Mesendoderm (in vitro differentiated cells): ENCODE results near the gene PPP2CA.

Experiments used
- DNase-seq: peaks from one replicate; pipeline ENCODE4 v3.0.0; 2013
- H2AK5ac ChIP-seq: 2 replicates; pipeline ENCODE4 v1.6.1; 2013; ENCODE audit warnings: low read length, inconsistent platforms
- H2BK120ac ChIP-seq: 2 replicates; pipeline ENCODE4 v1.6.1; 2013; ENCODE audit warnings: low read depth, mild to moderate bottlenecking, low read length, moderate library complexity, mixed read lengths
- H2BK15ac ChIP-seq: replicated peaks from 2 replicates; pipeline ENCODE4 v1.6.1; 2013; ENCODE audit warnings: low read depth, mild to moderate bottlenecking, moderate library complexity
- H2BK5ac ChIP-seq: 2 replicates; pipeline ENCODE4 v1.6.1; 2013; ENCODE audit warnings: low read length, inconsistent platforms
- H3K18ac ChIP-seq: 2 replicates; pipeline ENCODE4 v1.6.1; 2013; ENCODE audit warnings: mild to moderate bottlenecking, low read length, mixed read lengths
- H3K23ac ChIP-seq: one replicate; pipeline ENCODE4 v1.6.1; 2013; ENCODE audit warnings: low read length
- H3K27ac ChIP-seq: 2 replicates; pipeline ENCODE4 v1.5.1; 2013; ENCODE audit warnings: low read depth, mild to moderate bottlenecking, inconsistent platforms, low read length, moderate library complexity
- H3K27me3 ChIP-seq: 2 replicates; pipeline ENCODE4 v1.6.1; 2013; ENCODE audit warnings: low read length, control low read depth, mild to moderate bottlenecking, inconsistent platforms; ENCODE audit not compliant: insufficient read depth, poor library complexity
- H3K36me3 ChIP-seq: 2 replicates; pipeline ENCODE4 v1.6.1; 2013; ENCODE audit warnings: low read length, inconsistent platforms; ENCODE audit not compliant: control insufficient read depth, insufficient read depth
- H3K4ac ChIP-seq: one replicate; pipeline ENCODE4 v1.6.1; 2013; ENCODE audit warnings: low read depth, mild to moderate bottlenecking, low read length, moderate library complexity
- H3K4me1 ChIP-seq: 2 replicates; pipeline ENCODE4 v1.6.1; 2013; ENCODE audit warnings: low read depth, low read length, inconsistent platforms; ENCODE audit not compliant: control insufficient read depth
- H3K4me2 ChIP-seq: 2 replicates; pipeline ENCODE4 v1.6.1; 2013; ENCODE audit warnings: low read length
- H3K4me3 ChIP-seq: 2 replicates; pipeline ENCODE4 v1.5.1; 2013; ENCODE audit warnings: mild to moderate bottlenecking, low read length
- H3K56ac ChIP-seq: one replicate; pipeline ENCODE4 v1.6.1; 2013; ENCODE audit warnings: low read length
- H3K79me1 ChIP-seq: 2 replicates; pipeline ENCODE4 v1.6.1; 2013; ENCODE audit warnings: low read length, inconsistent platforms
- H3K79me2 ChIP-seq: 2 replicates; pipeline ENCODE4 v1.6.1; 2013; ENCODE audit warnings: mild to moderate bottlenecking, low read length; ENCODE audit not compliant: control insufficient read depth, insufficient read depth
- H3K9ac ChIP-seq: 2 replicates; pipeline ENCODE4 v1.6.1; 2013; ENCODE audit warnings: low read length, inconsistent platforms
- H4K5ac ChIP-seq: one replicate; pipeline ENCODE4 v1.6.1; 2013; ENCODE audit warnings: low read length
- H4K8ac ChIP-seq: one replicate; pipeline ENCODE4 v1.6.1; 2013; ENCODE audit warnings: low read depth, mild to moderate bottlenecking, control low read depth, low read length, moderate library complexity
- WGBS: extraction: QIAGEN DNeasy Blood & Tissue Kit; methylation state at CpG from one replicate; pipeline ENCODE4 v1.1.7; 2013; ENCODE audit warnings: low lambda C conversion rate, missing lambda C conversion rate; ENCODE audit not compliant: insufficient coverage; ENCODE audit errors: extremely low coverage; 5-methylcytosine and 5-hydroxymethylcytosine counted together

Gene PPP2CA

GRCh38 chr5:134184155-134185135 lies 41.4 kb downstream of the PPP2CA start:
- Histone ChIP-seq H3K18ac (no peak overlapping the region), H3K79me1 (no peaks in the 10 kb centered on the region), H3K27ac (no peak overlapping the region), H3K36me3 (no peaks in the 10 kb centered on the region), H3K27me3 (no peaks in the 10 kb centered on the region), H3K9ac (no peak overlapping the region), H2BK120ac (no peak overlapping the region), H3K79me2 (no peaks in the 10 kb centered on the region), H4K5ac (no peak overlapping the region), H3K23ac (no peak overlapping the region), H3K56ac (no peak overlapping the region), H2AK5ac (no peak overlapping the region), H2BK15ac (no peak overlapping the region), H3K4me1 (no peaks in the 10 kb centered on the region), H4K8ac (no peak overlapping the region), H3K4ac (no peak overlapping the region), H3K4me2 (no peak overlapping the region), H2BK5ac (no peak overlapping the region), H3K4me3 (no peak overlapping the region)
- WGBS: no CpG with 5 or more reads among the region's 11 CpGs
- DNase-seq: peak; percentile 82

GRCh38 chr5:134183481-134183880 lies 42.4 kb downstream of the PPP2CA start:
- no peak overlapping the region for H3K4ac ChIP-seq
- H4K8ac ChIP-seq: no peak overlapping the region
- H3K27ac ChIP-seq: no peak overlapping the region
- H3K36me3 ChIP-seq: no peaks in the 10 kb centered on the region
- no peak overlapping the region for H3K9ac ChIP-seq
- H3K79me2 ChIP-seq: no peaks in the 10 kb centered on the region
- H3K18ac ChIP-seq: no peak overlapping the region
- H2BK120ac ChIP-seq: no peak overlapping the region
- H4K5ac ChIP-seq: no peak overlapping the region
- H3K56ac ChIP-seq: no peak overlapping the region
- no peaks in the 10 kb centered on the region for H3K4me1 ChIP-seq
- H3K4me3 ChIP-seq: no peak overlapping the region
- H3K79me1 ChIP-seq: no peaks in the 10 kb centered on the region
- DNase-seq: no peak
- H3K27me3 ChIP-seq: no peaks in the 10 kb centered on the region
- H2BK5ac ChIP-seq: no peak overlapping the region
- no peak overlapping the region for H2AK5ac ChIP-seq
- H2BK15ac ChIP-seq: no peak overlapping the region
- no peak overlapping the region for H3K23ac ChIP-seq
- H3K4me2 ChIP-seq: no peak overlapping the region

GRCh38 chr5:134178096-134178419 lies 47.8 kb downstream of the PPP2CA start:
- Histone ChIP-seq H2BK5ac (no peak overlapping the region), H3K79me2 (peaks cover 31% of the 10 kb centered on the region), H3K36me3 (peaks cover 1% of the 10 kb centered on the region), H2AK5ac (no peak overlapping the region), H3K56ac (no peak overlapping the region), H3K9ac (no peak overlapping the region), H3K27me3 (no peaks in the 10 kb centered on the region), H2BK15ac (no peak overlapping the region), H3K27ac (no peak overlapping the region), H4K8ac (no peak overlapping the region), H3K4ac (peak overlapping the region; percentile 89), H3K23ac (no peak overlapping the region), H2BK120ac (no peak overlapping the region), H4K5ac (no peak overlapping the region), H3K4me1 (peaks cover 3% of the 10 kb centered on the region), H3K4me3 (no peak overlapping the region), H3K18ac (no peak overlapping the region), H3K79me1 (peaks cover 4% of the 10 kb centered on the region), H3K4me2 (no peak overlapping the region)
- WGBS: no CpG with 5 or more reads among the region's 3 CpGs
- DNase-seq: no peak

- WGBS: no CpG with 5 or more reads among the region's 29 CpGs
- H3K4me3 ChIP-seq: peak overlapping the region; percentile 60
- H3K4ac ChIP-seq: peak overlapping the region; percentile 89
- peaks cover 1% of the 10 kb centered on the region for H3K36me3 ChIP-seq
- peak overlapping the region; percentile 85 for H3K4me2 ChIP-seq
- H3K9ac ChIP-seq: peak overlapping the region; percentile 96
- peaks cover 4% of the 10 kb centered on the region for H3K79me1 ChIP-seq
- peaks cover 3% of the 10 kb centered on the region for H3K4me1 ChIP-seq
- H2BK15ac ChIP-seq: no peak overlapping the region
- H4K8ac ChIP-seq: no peak overlapping the region
- no peak overlapping the region for H2BK5ac ChIP-seq
- no peak overlapping the region for H3K23ac ChIP-seq
- peak; percentile 26 for DNase-seq
- peak overlapping the region; percentile 100 for H4K5ac ChIP-seq
- peak overlapping the region; percentile 98 for H2AK5ac ChIP-seq
- peaks cover 33% of the 10 kb centered on the region for H3K79me2 ChIP-seq
- peak overlapping the region; percentile 51 for H3K27ac ChIP-seq
- no peak overlapping the region for H2BK120ac ChIP-seq
- H3K27me3 ChIP-seq: no peaks in the 10 kb centered on the region
- H3K18ac ChIP-seq: peak overlapping the region; percentile 76
- peak overlapping the region; percentile 95 for H3K56ac ChIP-seq
Measured at GRCh38 chr5:134177369-134178095, 48.3 kb downstream of the PPP2CA start.

GRCh38 chr5:134176511-134177368 lies 49.1 kb downstream of the PPP2CA start, which contains the start of gene SKP1:
SKP1 (minus strand) TSS chr5:134176950; CDS start chr5:134174022, 2,928 bp downstream.
- Histone ChIP-seq H3K23ac (peak within 1 kb of the TSS; percentile 11), H3K4me1 (peaks cover 3% of the 10 kb centered on the region), H3K56ac (peak within 1 kb of the TSS; percentile 99), H3K79me2 (peaks cover 37% of the 10 kb centered on the region), H3K79me1 (peaks cover 6% of the 10 kb centered on the region), H2BK15ac (no peak within 1 kb of the TSS), H4K8ac (no peak within 1 kb of the TSS), H3K4ac (peak within 1 kb of the TSS; percentile 89), H2AK5ac (peak within 1 kb of the TSS; percentile 98), H3K4me3 (peak within 1 kb of the TSS; percentile 91), H2BK5ac (no peak within 1 kb of the TSS), H3K36me3 (peaks cover 3% of the 10 kb centered on the region), H4K5ac (peak within 1 kb of the TSS; percentile 100), H3K9ac (peak within 1 kb of the TSS; percentile 96), H3K27ac (peak within 1 kb of the TSS; percentile 97), H3K18ac (peak within 1 kb of the TSS; percentile 76), H3K4me2 (peak within 1 kb of the TSS; percentile 88), H2BK120ac (no peak within 1 kb of the TSS), H3K27me3 (no peaks in the 10 kb centered on the region)
- no CpG with 5 or more reads among the region's 92 CpGs for WGBS
- peak; percentile 88 for DNase-seq
